HepG2 (cell line): ENCODE results near the gene TRIM34. TPM values are rescaled to one million over a fixed set of nuclear protein-coding genes. Genes with fewer than 3 reads are reported as not detected.
"Not testable (repeated sequence)": the region's sequence is repeated elsewhere in the genome, so short reads cannot be mapped to it uniquely, and the experiment has no call there.

Source experiments
- ATAC-seq: fragments of 200-7000 bp; cut with Tn5 transposase; 3 replicates; pipeline ENCODE4 v1.9.1; 2020; ENCODE audit warnings: mild to moderate bottlenecking, moderate library complexity
- BruUV-seq: library from RNA; stranded (reverse); fragments of 400-500 nt; replicated peaks from 2 replicates; lab custom pipeline; 2021; lab: Mats Ljungman, UMichigan
- CTCF ChIA-PET: fragments of 300-600 bp; formaldehyde crosslinking; extraction: SDS; loops from one replicate; lab custom pipeline; 2021; ENCODE audit warnings: low total read pairs, inconsistent platforms, low intra/inter-chr PET ratio; lab: Yijun Ruan, JAX
- POLR2A ChIA-PET: fragments of 350-600 bp; sonication (Branson Sonifier 250); formaldehyde crosslinking; loops from one replicate; lab custom pipeline; 2020; ENCODE audit warnings: antibody characterized with exemption, inconsistent platforms; lab: Yijun Ruan, JAX
- DNase-seq: peaks from one replicate; pipeline ENCODE4 v3.0.0-alpha.2; 2015; ENCODE audit warnings: low spot score
- FAIRE-seq: peaks from 3 replicates; lab custom pipeline; 2011; peaks lifted over from hg19 to GRCh38; lab: Jason Lieb, UNC
- H2AFZ ChIP-seq: one replicate; pipeline ENCODE4 v1.6.1; 2011; ENCODE audit warnings: low read length, inconsistent platforms
- H3K27ac ChIP-seq: fragments of 300-600 bp; 3 replicates; pipeline ENCODE4 v1.8.0; 2011; ENCODE audit warnings: mixed run types, mild to moderate bottlenecking, mixed read lengths, low read length, inconsistent platforms; ENCODE audit not compliant: insufficient read depth; ENCODE audit errors: extremely low read length
- H3K27me3 ChIP-seq, 2 experiments: fragments of 200-600 bp in 1 of 2; 2 replicates in 1 of 2; 3 replicates in 1 of 2; pipeline versions ENCODE4 v1.6.0 to v1.8.0; 2011; ENCODE audit warnings: low read length in 2 of 2, mild to moderate bottlenecking in 2 of 2, moderate library complexity in 2 of 2, inconsistent platforms in 1 of 2; ENCODE audit not compliant: insufficient read depth in 2 of 2, control insufficient read depth in 1 of 2
- H3K36me3 ChIP-seq, 2 experiments: fragments of 200-600 bp in 1 of 2; replicated peaks in 1 of 2; 2 replicates in 1 of 2; 3 replicates in 1 of 2; pipeline versions ENCODE4 v1.5.1 to v1.8.0; 2011; ENCODE audit warnings: low read length in 2 of 2, inconsistent platforms in 1 of 2; ENCODE audit not compliant: insufficient read depth in 2 of 2, control insufficient read depth in 1 of 2
- H3K4me1 ChIP-seq: 2 replicates; pipeline ENCODE4 v1.5.1; 2012; ENCODE audit warnings: low read length, inconsistent platforms; ENCODE audit not compliant: insufficient read depth
- H3K4me2 ChIP-seq: 2 replicates; pipeline ENCODE4 v1.6.0; 2011; ENCODE audit warnings: low read depth, low read length, inconsistent platforms
- H3K4me3 ChIP-seq, 3 experiments: fragments of 200-600 bp in 1 of 3; sonication (generic), shearing (Covaris generic) in 1 of 3; replicated peaks in 1 of 3; 2 replicates each; pipeline ENCODE4 v1.5.1; 2011 to 2016; ENCODE audit warnings: low read length in 3 of 3, inconsistent platforms in 2 of 3, low read depth in 2 of 3, mild to moderate bottlenecking in 2 of 3, control low read depth in 1 of 3, mixed read lengths in 1 of 3; ENCODE audit not compliant: insufficient read depth in 1 of 3
- H3K79me2 ChIP-seq: one replicate; pipeline ENCODE4 v1.6.1; 2011; ENCODE audit warnings: low read length, inconsistent platforms; ENCODE audit not compliant: insufficient read depth
- H3K9ac ChIP-seq: 2 replicates; pipeline ENCODE4 v1.6.0; 2011; ENCODE audit warnings: mild to moderate bottlenecking, low read depth, low read length, inconsistent platforms; ENCODE audit not compliant: insufficient read depth
- H3K9me3 ChIP-seq: 2 replicates; pipeline ENCODE4 v1.5.1; 2012; ENCODE audit warnings: mild to moderate bottlenecking, low read length
- H4K20me1 ChIP-seq: 2 replicates; pipeline ENCODE4 v1.6.0; 2011; ENCODE audit warnings: inconsistent platforms, mild to moderate bottlenecking, low read length, moderate library complexity; ENCODE audit not compliant: insufficient read depth
- AGO2 ChIP-seq: fragments of 200-400 bp; formaldehyde crosslinking; optimal IDR thresholded peaks from 2 replicates; pipeline ENCODE3; 2017; ENCODE audit warnings: mild to moderate bottlenecking, low read depth, low read length, moderate library complexity
- CENPBD1 ChIP-seq: sonication (generic); formaldehyde crosslinking; IDR thresholded peaks from 2 replicates; pipeline ENCODE4 v1.8.0; 2022; ENCODE audit warnings: missing genetic modification reagents, low read depth, mild to moderate bottlenecking, borderline replicate concordance
- FOXA3 ChIP-seq: IDR thresholded peaks from 2 replicates; pipeline ENCODE4 v1.6.1; 2016; ENCODE audit warnings: missing genetic modification reagents, missing compliant biosample characterization
- FOXP4 ChIP-seq: sonication (generic); formaldehyde crosslinking; IDR thresholded peaks from 2 replicates; pipeline ENCODE4 v1.4.0; 2020; ENCODE audit warnings: missing genetic modification reagents
- HDAC1 ChIP-seq: sonication (generic); formaldehyde crosslinking; IDR thresholded peaks from 2 replicates; pipeline ENCODE4 v1.5.1; 2020; ENCODE audit warnings: mild to moderate bottlenecking, missing genetic modification reagents
- MZF1 ChIP-seq: sonication (generic); formaldehyde crosslinking; IDR thresholded peaks from 2 replicates; pipeline ENCODE4 v1.8.1; 2023; ENCODE audit warnings: mild to moderate bottlenecking, missing genetic modification reagents, borderline replicate concordance
- NCOR1 ChIP-seq: fragments of 200-600 bp; sonication (generic); IDR thresholded peaks from 2 replicates; pipeline ENCODE4 v1.7.0; 2017; ENCODE audit warnings: antibody characterized with exemption, low read length, borderline replicate concordance
- NR2C2 ChIP-seq: sonication (generic); formaldehyde crosslinking; IDR thresholded peaks from 2 replicates; pipeline ENCODE4 v1.4.0; 2020; ENCODE audit warnings: missing genetic modification reagents, mild to moderate bottlenecking, moderate library complexity, borderline replicate concordance
- SRSF9 ChIP-seq: fragments of 200-400 bp; formaldehyde crosslinking; IDR thresholded peaks from 2 replicates; pipeline ENCODE4 v1.6.1; 2018; ENCODE audit warnings: borderline replicate concordance, mild to moderate bottlenecking, low read depth, low read length; ENCODE audit not compliant: insufficient read depth, poor library complexity, severe bottlenecking
- STAG1 ChIP-seq: sonication (generic); formaldehyde crosslinking; IDR thresholded peaks from 2 replicates; pipeline ENCODE4 v1.4.0; 2020; ENCODE audit warnings: missing genetic modification reagents
- TBX3 ChIP-seq: fragments of 450-650 bp; IDR thresholded peaks from 2 replicates; pipeline ENCODE4 v1.6.1; 2017; ENCODE audit warnings: antibody characterized with exemption, mild to moderate bottlenecking, inconsistent platforms, borderline replicate concordance
- TGIF2 ChIP-seq: IDR thresholded peaks from 2 replicates; pipeline ENCODE4 v1.6.1; 2016; ENCODE audit warnings: control low read depth, missing compliant biosample characterization
- TP53 ChIP-seq: sonication (generic); formaldehyde crosslinking; conservative IDR thresholded peaks from 2 replicates; pipeline ENCODE4 v1.4.0; 2020; ENCODE audit warnings: missing genetic modification reagents
- XRCC5 ChIP-seq: fragments of 200-400 bp; formaldehyde crosslinking; optimal IDR thresholded peaks from 2 replicates; pipeline ENCODE3; 2017; ENCODE audit warnings: mild to moderate bottlenecking, low read length
- ZFP62 ChIP-seq: sonication (generic); formaldehyde crosslinking; IDR thresholded peaks from 2 replicates; pipeline ENCODE4 v1.4.0; 2020; ENCODE audit warnings: missing genetic modification reagents
- ZNF432 ChIP-seq: sonication (generic); formaldehyde crosslinking; IDR thresholded peaks from 2 replicates; pipeline ENCODE4 v1.5.0; 2020; ENCODE audit warnings: missing genetic modification reagents, mild to moderate bottlenecking, borderline replicate concordance
- ZNF639 ChIP-seq: conservative IDR thresholded peaks from 2 replicates; pipeline ENCODE4 v1.6.1; 2018; ENCODE audit warnings: missing genetic modification reagents
- ZNF678 ChIP-seq: sonication (generic); formaldehyde crosslinking; IDR thresholded peaks from 2 replicates; pipeline ENCODE4 v1.4.0; 2020; ENCODE audit warnings: mild to moderate bottlenecking, missing genetic modification reagents
- ZNF703 ChIP-seq: sonication (generic); formaldehyde crosslinking; IDR thresholded peaks from 2 replicates; pipeline ENCODE4 v1.5.1; 2020; ENCODE audit warnings: missing genetic modification reagents, mild to moderate bottlenecking, moderate library complexity, borderline replicate concordance
- ZZZ3 ChIP-seq: sonication (generic); formaldehyde crosslinking; IDR thresholded peaks from 2 replicates; pipeline ENCODE4 v1.4.0; 2020; ENCODE audit warnings: missing genetic modification reagents, mild to moderate bottlenecking, borderline replicate concordance
- WGBS: methylation state at CpG from one replicate; pipeline ENCODE4 v1.1.6; 2017; ENCODE audit warnings: low lambda C conversion rate; 5-methylcytosine and 5-hydroxymethylcytosine counted together
- in situ Hi-C: cut with HindIII; loops from 2 replicates; pipeline ENCODE4 v1.10.0; 2017; ENCODE audit warnings: low pct_unique_long_range_greater_than_20kb; ENCODE audit not compliant: extremely low pct_ligation_motif_present
- intact Hi-C: fragments of 100-400 bp; cut with micrococcal nuclease; formaldehyde crosslinking; loops from one replicate; pipeline ENCODE4 v1.10.0; 2022; ENCODE audit not compliant: unreplicated experiment
- polyA plus RNA-seq, 8 experiments: library from polyadenylated mRNA; depleted of rRNA in 3 of 8; stranded (reverse) in 7 of 8; unstranded in 1 of 8; fragments of >200 nt; fragmentation: Illumina TruSeq in 4 of 8; extraction: Trizol in 4 of 8; gene quantifications; 2 replicates each; pipeline versions ENCODE4 v1.2.1 to v1.2.3, GENCODE V29; 2011 to 2016; ENCODE audit warnings: low read depth in 4 of 8, missing spikeins in 1 of 8, mixed read lengths in 1 of 8; ENCODE audit not compliant: insufficient read depth in 1 of 8
- total RNA-seq, 5 experiments: library from RNA; depleted of rRNA; stranded (reverse); fragments of >200 nt; fragmentation: Illumina TruSeq; extraction: Trizol; gene quantifications; 2 replicates each; pipeline ENCODE4 v1.2.3, GENCODE V29; 2016; ENCODE audit warnings: low read depth in 1 of 5

Gene TRIM34
- total and polyA plus RNA-seq, 2 of the 13 experiments (the other 11 are each of a cell fraction or from before 2014, with no cell fraction given): 0.13 to 0.42 TPM

- TF ChIP-seq ZNF639 (CRISPR knock-in tag): no peak
- no peak for TF ChIP-seq FOXP4
- TF ChIP-seq FOXA3 (CRISPR knock-in tag): no peak
- peak; percentile 47 for TF ChIP-seq XRCC5
- no peak for TF ChIP-seq NR2C2
- TF ChIP-seq ZZZ3 (CRISPR knock-in tag): no peak
- no peak for TF ChIP-seq TBX3
- TF ChIP-seq NCOR1: no peak
- TF ChIP-seq TGIF2 (CRISPR knock-in tag): no peak
- no peak for TF ChIP-seq ZNF432
- peak; percentile 63 for TF ChIP-seq STAG1
- TF ChIP-seq TP53 (CRISPR knock-in tag): no peak
- TF ChIP-seq ZNF703 (CRISPR knock-in tag): no peak
- no peak for TF ChIP-seq AGO2
- no peak for TF ChIP-seq SRSF9
- no peak for TF ChIP-seq CENPBD1 (CRISPR knock-in tag)
- 0 out of 2 replicates have a peak, but pooled peaks have one; percentile 19 for TF ChIP-seq HDAC1 (CRISPR knock-in tag)
- no peak for TF ChIP-seq ZNF678 (CRISPR knock-in tag)
- TF ChIP-seq ZFP62 (CRISPR knock-in tag): no peak
- no peak for TF ChIP-seq MZF1
- TF ChIP-seq, all 625 proteins: peak for 6
Observed at GRCh38 chr11:5600374-5600851, 24.4 kb upstream of the TRIM34 start (continued).

GRCh38 chr11:5602791-5603190, 22.0 kb upstream of the TRIM34 start:
- CTCF ChIA-PET, POLR2A ChIA-PET: not testable (repeated sequence)

More at GRCh38 chr11:5602791-5603190, 22.0 kb upstream of the TRIM34 start:
- H3K9me3 ChIP-seq, H4K20me1 ChIP-seq, H3K4me2 ChIP-seq, intact Hi-C loops, H3K4me3 ChIP-seq, H3K27ac ChIP-seq, H3K27me3 ChIP-seq, H3K36me3 ChIP-seq, ATAC-seq, H3K9ac ChIP-seq, BruUV-seq, DNase-seq, H3K4me1 ChIP-seq, FAIRE-seq, H3K79me2 ChIP-seq, H2AFZ ChIP-seq: not testable (repeated sequence)
- in situ Hi-C loops: loop anchor here (5.0 kb wide), 1 partner anchor 205 kb away; the partner anchor contains the start of gene OR52N2
- 60% methylated on average over 4 of the region's 4 CpGs for WGBS
